Brain microvascular endothelial cell (primary cell): ENCODE results near the gene PKN3.

ENCODE experiments used
- DNase-seq: peaks from one replicate; pipeline ENCODE4 v3.0.0-alpha.2; 2020
- H3K27ac ChIP-seq: fragments of 250-450 bp; sonication (Bioruptor Pico); 2 replicates; pipeline ENCODE4 v1.5.1; 2020; ENCODE audit warnings: mild to moderate bottlenecking, moderate library complexity
- H3K27me3 ChIP-seq: fragments of 250-450 bp; sonication (Bioruptor Pico); replicated peaks from 2 replicates; pipeline ENCODE4 v1.5.1; 2020; ENCODE audit warnings: mild to moderate bottlenecking
- H3K36me3 ChIP-seq: fragments of 250-450 bp; sonication (Bioruptor Pico); replicated peaks from 2 replicates; pipeline ENCODE4 v1.5.1; 2020; ENCODE audit warnings: mild to moderate bottlenecking
- H3K4me3 ChIP-seq: 2 replicates; pipeline ENCODE4 v1.5.1; 2011; ENCODE audit warnings: low read depth, mild to moderate bottlenecking, control low read depth, low read length, moderate library complexity
- in situ Hi-C: cut with HindIII; loops from 2 replicates; pipeline ENCODE4 v1.10.0; 2017; ENCODE audit warnings: low sequenced_read_pairs, low pct_ligation_motif_present
- TF ChIP-seq, protein P1 (sequence below): IDR thresholded peaks from 2 replicates; pipeline ENCODE4 v1.5.1; 2011; ENCODE audit warnings: low read depth, mild to moderate bottlenecking, moderate library complexity, low read length, control low read depth, inconsistent platforms; ENCODE audit errors: missing control alignments

The PKN3 gene

DNA sequence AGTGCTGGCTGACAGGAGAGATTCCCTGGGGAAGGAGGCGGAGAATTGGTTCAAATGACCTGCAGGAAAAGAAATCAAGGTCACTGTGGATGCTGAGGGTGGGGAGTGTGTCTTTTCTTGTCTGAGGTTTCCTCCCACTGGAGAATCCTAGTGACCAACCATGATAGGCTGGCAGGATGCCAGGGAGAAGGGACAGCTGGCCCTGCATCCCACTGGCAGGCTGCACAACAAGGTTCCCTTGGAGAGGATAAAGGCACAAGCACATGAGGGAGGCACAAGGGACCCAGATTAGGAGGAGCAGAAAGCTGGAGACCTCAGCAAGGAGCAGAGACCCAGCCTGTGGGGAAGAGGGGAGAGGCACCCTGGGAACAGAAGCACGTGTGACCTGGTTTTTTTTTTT is 33.1 kb downstream of the PKN3 start:
- in situ Hi-C loops, result no loop called here
- no peak overlapping the region for H3K4me3 ChIP-seq
- no peak overlapping the region for H3K27ac ChIP-seq
- H3K27me3 ChIP-seq, result no peaks in the 10 kb centered on the region
- TF ChIP-seq, protein P1, sequence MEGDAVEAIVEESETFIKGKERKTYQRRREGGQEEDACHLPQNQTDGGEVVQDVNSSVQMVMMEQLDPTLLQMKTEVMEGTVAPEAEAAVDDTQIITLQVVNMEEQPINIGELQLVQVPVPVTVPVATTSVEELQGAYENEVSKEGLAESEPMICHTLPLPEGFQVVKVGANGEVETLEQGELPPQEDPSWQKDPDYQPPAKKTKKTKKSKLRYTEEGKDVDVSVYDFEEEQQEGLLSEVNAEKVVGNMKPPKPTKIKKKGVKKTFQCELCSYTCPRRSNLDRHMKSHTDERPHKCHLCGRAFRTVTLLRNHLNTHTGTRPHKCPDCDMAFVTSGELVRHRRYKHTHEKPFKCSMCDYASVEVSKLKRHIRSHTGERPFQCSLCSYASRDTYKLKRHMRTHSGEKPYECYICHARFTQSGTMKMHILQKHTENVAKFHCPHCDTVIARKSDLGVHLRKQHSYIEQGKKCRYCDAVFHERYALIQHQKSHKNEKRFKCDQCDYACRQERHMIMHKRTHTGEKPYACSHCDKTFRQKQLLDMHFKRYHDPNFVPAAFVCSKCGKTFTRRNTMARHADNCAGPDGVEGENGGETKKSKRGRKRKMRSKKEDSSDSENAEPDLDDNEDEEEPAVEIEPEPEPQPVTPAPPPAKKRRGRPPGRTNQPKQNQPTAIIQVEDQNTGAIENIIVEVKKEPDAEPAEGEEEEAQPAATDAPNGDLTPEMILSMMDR, result no peak
- no peak for DNase-seq
- peaks cover 14% of the 10 kb centered on the region for H3K36me3 ChIP-seq

DNA sequence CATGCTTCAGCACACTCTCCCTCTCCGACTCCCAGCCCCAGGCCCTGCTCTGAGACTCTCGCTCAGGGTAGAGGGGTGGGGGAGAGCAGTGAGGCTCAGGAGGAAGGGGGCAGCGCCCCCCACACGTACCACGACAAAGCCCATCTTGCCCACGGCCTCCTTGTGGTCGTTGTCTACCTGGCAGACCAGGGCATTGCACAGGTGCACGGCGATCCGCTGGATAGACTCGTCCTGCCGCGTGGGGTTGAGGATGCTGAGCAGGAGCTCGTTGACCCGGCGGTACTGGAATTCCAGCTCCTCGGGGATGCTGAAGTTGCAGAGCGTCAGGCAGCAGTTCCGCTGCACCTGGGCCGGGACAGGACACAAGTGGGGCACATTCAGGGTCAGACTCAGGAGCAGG is 40.1 kb downstream of the PKN3 start:
- in situ Hi-C loops, result no loop called here
- H3K36me3 ChIP-seq, result peaks cover 5% of the 10 kb centered on the region

DNA sequence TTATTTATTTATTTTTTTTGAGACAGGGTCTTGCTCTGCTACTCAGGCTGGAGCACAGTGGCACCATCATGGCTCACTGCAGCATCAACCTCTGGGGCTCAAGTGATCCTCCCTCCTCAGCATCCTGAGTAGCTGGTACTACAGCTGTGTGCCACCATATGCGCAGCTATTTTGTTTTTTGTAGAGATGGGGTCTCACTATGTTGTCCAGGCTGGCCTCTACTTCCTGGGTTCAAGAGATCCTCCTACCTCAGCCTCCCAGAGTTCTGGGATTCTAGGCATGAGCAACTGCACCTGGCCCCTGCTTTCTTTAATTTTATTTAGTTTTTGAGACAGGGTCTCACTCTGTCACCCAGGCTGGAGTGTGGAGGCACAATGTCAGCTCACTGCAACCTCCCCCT is 41.1 kb downstream of the PKN3 start:
- TF ChIP-seq, protein P1, result no peak
- Histone ChIP-seq H3K27ac (no peak overlapping the region), H3K27me3 (no peaks in the 10 kb centered on the region), H3K4me3 (no peak overlapping the region), H3K36me3 (peaks cover 5% of the 10 kb centered on the region)
- no peak for DNase-seq
- in situ Hi-C loops, result no loop called here

More for the DNA sequence above, 40.1 kb downstream of the PKN3 start:
- Histone ChIP-seq H3K4me3 (no peak overlapping the region), H3K27ac (no peak overlapping the region), H3K27me3 (no peaks in the 10 kb centered on the region)
- TF ChIP-seq, protein P1, result no peak
- DNase-seq, result no peak

DNA sequence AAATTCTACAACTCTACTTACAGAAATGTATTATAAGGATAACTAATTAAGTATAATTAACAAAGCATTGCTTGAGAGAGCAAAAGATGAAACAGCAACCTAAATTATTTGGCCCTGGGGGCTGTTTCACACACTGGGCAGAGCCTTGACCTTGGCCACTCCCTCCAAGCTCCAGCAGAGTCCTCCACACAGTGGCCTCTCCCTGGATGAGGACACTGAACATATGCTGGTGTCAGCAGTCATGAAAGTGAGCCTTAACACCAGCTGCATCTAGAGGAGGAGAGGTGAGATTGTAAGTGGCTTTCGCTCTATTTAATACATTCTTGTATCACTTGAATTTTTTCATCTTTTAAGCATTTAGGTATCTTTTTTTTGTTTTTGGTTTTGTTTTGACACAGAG is 44.9 kb downstream of the PKN3 start:
- Histone ChIP-seq H3K27me3 (no peaks in the 10 kb centered on the region), H3K27ac (no peak overlapping the region), H3K4me3 (no peak overlapping the region), H3K36me3 (peaks cover under 1% of the 10 kb centered on the region)
- no peak for DNase-seq
- in situ Hi-C loops, result no loop called here
- TF ChIP-seq, protein P1, result no peak

DNA sequence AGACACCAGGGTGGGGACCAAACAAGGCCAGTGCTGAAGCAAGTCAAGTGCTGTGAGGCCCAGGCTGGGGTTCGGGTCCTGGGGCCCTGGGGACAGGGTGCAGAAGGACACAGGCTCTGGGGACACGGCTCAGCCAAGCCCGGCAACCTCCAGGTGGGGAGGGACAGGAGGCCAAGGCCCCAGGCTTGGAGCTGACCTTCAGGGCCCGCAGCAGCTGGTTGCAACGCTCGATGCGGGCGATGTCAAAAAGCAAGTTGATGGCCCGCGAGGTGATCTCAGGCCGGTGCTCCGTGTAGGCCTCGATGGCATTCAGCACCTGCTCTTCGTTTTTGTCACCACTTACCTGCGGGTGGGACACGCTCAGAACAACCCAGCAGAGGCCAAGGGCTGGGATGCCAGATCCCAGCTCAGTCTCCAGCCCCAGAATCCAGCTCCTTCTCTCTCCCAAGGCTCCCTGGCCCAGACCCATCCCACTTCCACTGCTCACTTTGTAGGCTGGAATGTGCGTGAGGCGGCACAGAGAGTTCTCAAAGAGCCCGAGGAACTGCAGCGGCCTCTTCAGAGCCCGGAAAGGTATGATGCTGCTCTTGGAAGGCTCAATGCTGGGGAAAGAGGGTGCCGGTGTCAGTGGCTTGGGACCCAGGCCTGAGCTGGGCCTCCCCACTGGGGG is 48.8 kb downstream of the PKN3 start:
- no peak for DNase-seq
- Histone ChIP-seq H3K4me3 (no peak overlapping the region), H3K36me3 (peaks cover 6% of the 10 kb centered on the region), H3K27ac (no peak overlapping the region), H3K27me3 (no peaks in the 10 kb centered on the region)
- TF ChIP-seq, protein P1, result no peak
- in situ Hi-C loops, result no loop called here

DNA sequence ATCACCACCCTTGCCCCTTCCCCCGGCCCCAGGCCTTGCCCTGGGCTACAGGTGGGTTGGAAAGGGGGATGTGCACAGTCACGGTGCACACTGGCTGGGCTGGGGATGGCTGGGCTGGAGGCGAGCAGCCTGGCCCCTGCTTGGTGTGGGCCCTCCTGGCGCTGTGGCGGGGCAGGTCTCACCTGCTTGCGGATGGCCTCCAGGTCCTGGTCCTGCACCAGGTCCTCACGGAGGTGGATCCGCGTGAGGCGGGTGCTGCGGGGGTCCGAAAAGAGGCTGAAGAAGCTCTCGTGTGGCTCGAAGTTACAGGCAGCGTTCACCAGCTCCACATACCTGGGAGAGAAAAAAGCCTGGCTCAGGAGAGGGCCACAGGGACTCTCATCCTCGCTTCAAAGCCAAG is 51.3 kb downstream of the PKN3 start:
- in situ Hi-C loops, result no loop called here
- no peak for DNase-seq
- Histone ChIP-seq H3K36me3 (peaks cover 6% of the 10 kb centered on the region), H3K27me3 (no peaks in the 10 kb centered on the region), H3K27ac (no peak overlapping the region), H3K4me3 (no peak overlapping the region)
- TF ChIP-seq, protein P1, result no peak
